SK-N-SH treated with all-trans-retinoic acid at 6 μM for 48 hours (cell line): ENCODE results near the gene MYH9.

Source experiments
- ARNTL ChIP-seq: fragments of 450-650 bp; formaldehyde crosslinking; IDR thresholded peaks from 2 replicates; pipeline ENCODE4 v1.5.0; 2020; ENCODE audit warnings: low read depth, mild to moderate bottlenecking, moderate library complexity, borderline replicate concordance
- CREB5 ChIP-seq: fragments of 250-450 bp; sonication (Bioruptor Pico); IDR thresholded peaks from 2 replicates; pipeline ENCODE4 v1.5.1; 2020; ENCODE audit warnings: low read depth, mild to moderate bottlenecking, moderate library complexity
- CSRNP3 ChIP-seq: fragments of 250-450 bp; sonication (Bioruptor Pico); IDR thresholded peaks from 2 replicates; pipeline ENCODE4 v1.5.1; 2021; ENCODE audit warnings: mild to moderate bottlenecking, moderate library complexity
- GLIS3 ChIP-seq: fragments of 250-450 bp; sonication (Bioruptor Pico); IDR thresholded peaks from 2 replicates; pipeline ENCODE4 v1.5.0; 2020; ENCODE audit warnings: mild to moderate bottlenecking, moderate library complexity
- PPARA ChIP-seq: fragments of 250-450 bp; sonication (Bioruptor Pico); IDR thresholded peaks from 2 replicates; pipeline ENCODE4 v1.5.0; 2020; ENCODE audit warnings: mild to moderate bottlenecking, borderline replicate concordance
- TCF4 ChIP-seq: fragments of 250-450 bp; sonication (Bioruptor Pico); IDR thresholded peaks from 2 replicates; pipeline ENCODE4 v1.8.0; 2021; ENCODE audit warnings: mild to moderate bottlenecking, moderate library complexity, borderline replicate concordance
- TSHZ2 ChIP-seq: fragments of 250-450 bp; sonication (Bioruptor Pico); IDR thresholded peaks from 2 replicates; pipeline ENCODE4 v1.5.0; 2020; ENCODE audit warnings: mild to moderate bottlenecking, moderate library complexity
- ZFP30 ChIP-seq: fragments of 450-650 bp; formaldehyde crosslinking; IDR thresholded peaks from 2 replicates; pipeline ENCODE4 v1.5.0; 2022; ENCODE audit warnings: mild to moderate bottlenecking, moderate library complexity

- TF ChIP-seq CSRNP3 (CRISPR knock-in tag) = no peak
- no peak for TF ChIP-seq CREB5
- no peak for TF ChIP-seq GLIS3 (CRISPR knock-in tag)
- TF ChIP-seq ARNTL (CRISPR knock-in tag) = no peak
- no peak for TF ChIP-seq PPARA
- TF ChIP-seq TSHZ2 = no peak
- no peak for TF ChIP-seq ZFP30 (CRISPR knock-in tag)
- TF ChIP-seq TCF4 (CRISPR knock-in tag) = no peak
Measured at GRCh38 chr22:36377022-36377631, 10.6 kb downstream of the MYH9 start.
